Skeletal muscle satellite cell (primary cell): ENCODE measurements around the gene RPL9.
"Not testable (repeated sequence)": the region's sequence is repeated elsewhere in the genome, so short reads cannot be mapped to it uniquely, and the experiment has no call there.

ENCODE experiments used
- H3K27me3 ChIP-seq: 2 replicates; pipeline ENCODE4 v1.7.0; 2013; ENCODE audit warnings: low read length; ENCODE audit not compliant: control insufficient read depth, insufficient read depth
- H3K36me3 ChIP-seq: 2 replicates; pipeline ENCODE4 v1.7.0; 2013; ENCODE audit warnings: mild to moderate bottlenecking, control low read depth, low read length; ENCODE audit not compliant: insufficient read depth
- H3K4me1 ChIP-seq: 2 replicates; pipeline ENCODE4 v1.7.0; 2013; ENCODE audit warnings: low read length; ENCODE audit not compliant: control insufficient read depth, insufficient read depth
- H3K4me2 ChIP-seq: 2 replicates; pipeline ENCODE4 v1.7.0; 2013; ENCODE audit warnings: mild to moderate bottlenecking, low read length
- H3K4me3 ChIP-seq: 2 replicates; pipeline ENCODE4 v1.7.0; 2013; ENCODE audit warnings: low read length
- H3K9ac ChIP-seq: 2 replicates; pipeline ENCODE4 v1.7.0; 2013; ENCODE audit warnings: mild to moderate bottlenecking, low read depth, low read length, moderate library complexity
- H3K9me3 ChIP-seq: replicated peaks from 2 replicates; pipeline ENCODE4 v1.7.0; 2013; ENCODE audit warnings: mild to moderate bottlenecking, control low read depth, low read length

RPL9 gene

DNA sequence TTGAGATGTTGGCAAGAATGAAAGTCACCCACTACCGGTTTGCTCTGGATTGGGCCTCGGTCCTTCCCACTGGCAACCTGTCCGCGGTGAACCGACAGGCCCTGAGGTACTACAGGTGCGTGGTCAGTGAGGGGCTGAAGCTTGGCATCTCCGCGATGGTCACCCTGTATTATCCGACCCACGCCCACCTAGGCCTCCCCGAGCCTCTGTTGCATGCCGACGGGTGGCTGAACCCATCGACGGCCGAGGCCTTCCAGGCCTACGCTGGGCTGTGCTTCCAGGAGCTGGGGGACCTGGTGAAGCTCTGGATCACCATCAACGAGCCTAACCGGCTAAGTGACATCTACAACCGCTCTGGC, 12.3 kb downstream of the RPL9 start:
- peaks cover 16% of the 10 kb centered on the region for H3K36me3 ChIP-seq
- no peak overlapping the region for H3K9ac ChIP-seq
- H3K4me2 ChIP-seq = peak overlapping the region; percentile 74
- H3K4me3 ChIP-seq = no peak overlapping the region
- H3K9me3 ChIP-seq = no peaks in the 10 kb centered on the region
- peaks cover 5% of the 10 kb centered on the region for H3K4me1 ChIP-seq
- H3K27me3 ChIP-seq = no peaks in the 10 kb centered on the region

GRCh38 chr4:39442998-39443397, 15.7 kb downstream of the RPL9 start:
- Histone ChIP-seq H3K4me3 (no peak overlapping the region), H3K27me3 (peaks cover 13% of the 10 kb centered on the region), H3K4me2 (no peak overlapping the region), H3K9me3 (no peaks in the 10 kb centered on the region), H3K36me3 (no peaks in the 10 kb centered on the region), H3K4me1 (peaks cover 5% of the 10 kb centered on the region), H3K9ac (no peak overlapping the region)

DNA sequence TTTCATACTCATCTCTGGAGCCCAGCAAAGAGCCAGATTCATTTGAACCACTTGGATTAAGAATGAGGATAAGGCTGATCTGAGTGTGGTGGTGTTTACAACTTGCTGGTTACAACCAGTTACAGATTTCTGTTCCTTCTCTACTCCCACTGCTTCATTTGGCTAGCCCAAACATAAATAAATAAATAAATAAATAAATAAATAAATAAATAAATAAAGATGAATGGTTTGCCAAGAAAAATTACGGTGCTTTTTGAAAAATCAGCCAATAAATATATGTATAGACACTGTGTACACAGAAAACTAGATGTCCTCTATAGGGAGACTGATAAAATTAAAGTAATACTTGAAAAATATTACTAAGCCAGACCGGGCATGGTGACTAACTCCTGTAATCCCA, 17.1 kb downstream of the RPL9 start:
- H3K4me2 ChIP-seq = no peak overlapping the region
- no peaks in the 10 kb centered on the region for H3K9me3 ChIP-seq
- H3K27me3 ChIP-seq = peaks cover 24% of the 10 kb centered on the region
- H3K4me1 ChIP-seq = no peaks in the 10 kb centered on the region
- H3K4me3 ChIP-seq = no peak overlapping the region
- H3K36me3 ChIP-seq = no peaks in the 10 kb centered on the region
- H3K9ac ChIP-seq = no peak overlapping the region

DNA sequence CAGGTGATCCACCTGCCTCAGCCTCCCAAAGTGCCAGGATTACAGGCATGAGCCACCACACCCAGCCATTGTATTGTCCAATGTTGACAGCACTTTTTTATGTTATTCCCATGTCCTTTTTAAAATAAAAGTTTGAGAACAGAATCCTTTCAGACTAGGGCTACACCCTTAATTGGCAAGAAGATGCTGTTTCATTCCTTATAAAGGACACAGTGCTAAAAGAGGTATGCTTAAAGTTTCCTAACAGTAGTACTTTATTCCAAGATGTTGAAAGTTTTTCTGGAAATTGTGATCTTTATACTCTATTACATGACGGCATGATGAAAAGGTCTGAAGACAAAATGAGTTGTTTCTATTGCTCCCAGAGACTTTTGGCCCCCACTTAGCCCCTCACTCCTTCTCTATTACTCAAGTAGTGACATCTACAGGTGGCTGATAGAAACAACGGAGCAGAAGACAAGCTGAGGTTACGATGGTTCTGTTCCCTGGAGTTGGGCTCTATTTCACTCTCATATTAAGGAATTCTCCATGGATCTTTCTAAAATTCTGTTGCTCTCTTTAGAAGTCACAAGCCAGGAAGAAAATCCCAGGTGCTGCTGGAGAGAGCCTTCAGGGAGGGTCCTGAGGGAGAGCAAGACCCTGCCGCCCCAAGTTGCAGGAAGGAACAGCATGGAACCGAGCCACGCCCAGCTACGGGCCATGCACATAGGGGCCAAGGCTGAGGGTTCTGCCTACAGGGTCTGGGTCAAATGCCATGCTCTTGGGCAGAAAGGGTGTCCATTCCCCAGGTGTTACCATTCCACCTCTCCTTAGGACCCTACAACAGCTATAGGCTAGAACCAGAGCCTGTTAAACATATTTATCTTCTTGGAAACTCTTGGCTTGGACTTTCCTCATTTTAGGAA, 22.8 kb downstream of the RPL9 start:
- Histone ChIP-seq H3K4me2 (no peak overlapping the region), H3K9me3 (no peaks in the 10 kb centered on the region), H3K27me3 (peaks cover 34% of the 10 kb centered on the region), H3K4me1 (no peaks in the 10 kb centered on the region), H3K9ac (no peak overlapping the region), H3K36me3 (no peaks in the 10 kb centered on the region), H3K4me3 (no peak overlapping the region)

DNA sequence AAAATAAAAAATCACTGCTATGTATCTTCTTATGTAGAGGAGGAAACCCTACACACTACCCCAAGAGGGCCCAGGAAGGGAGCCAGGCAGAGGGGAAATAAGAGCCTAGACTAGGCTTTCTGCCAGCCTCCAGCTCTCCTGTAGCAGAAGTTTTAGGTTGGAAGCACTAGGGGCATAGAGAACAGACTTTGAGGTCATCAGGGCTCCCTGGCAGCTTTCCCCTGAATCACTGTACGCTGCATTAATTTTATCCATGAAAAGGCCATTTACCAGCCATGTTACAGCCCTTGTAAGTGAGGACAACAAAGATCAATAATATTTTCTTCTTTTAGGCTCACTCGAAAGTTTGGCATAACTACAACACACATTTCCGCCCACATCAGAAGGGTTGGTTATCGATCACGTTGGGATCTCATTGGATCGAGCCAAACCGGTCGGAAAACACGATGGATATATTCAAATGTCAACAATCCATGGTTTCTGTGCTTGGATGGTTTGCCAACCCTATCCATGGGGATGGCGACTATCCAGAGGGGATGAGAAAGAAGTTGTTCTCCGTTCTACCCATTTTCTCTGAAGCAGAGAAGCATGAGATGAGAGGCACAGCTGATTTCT, 24.7 kb downstream of the RPL9 start:
- no peak overlapping the region for H3K9ac ChIP-seq
- no peaks in the 10 kb centered on the region for H3K36me3 ChIP-seq
- no peak overlapping the region for H3K4me2 ChIP-seq
- no peaks in the 10 kb centered on the region for H3K9me3 ChIP-seq
- no peaks in the 10 kb centered on the region for H3K4me1 ChIP-seq
- peaks cover 35% of the 10 kb centered on the region for H3K27me3 ChIP-seq
- no peak overlapping the region for H3K4me3 ChIP-seq

DNA sequence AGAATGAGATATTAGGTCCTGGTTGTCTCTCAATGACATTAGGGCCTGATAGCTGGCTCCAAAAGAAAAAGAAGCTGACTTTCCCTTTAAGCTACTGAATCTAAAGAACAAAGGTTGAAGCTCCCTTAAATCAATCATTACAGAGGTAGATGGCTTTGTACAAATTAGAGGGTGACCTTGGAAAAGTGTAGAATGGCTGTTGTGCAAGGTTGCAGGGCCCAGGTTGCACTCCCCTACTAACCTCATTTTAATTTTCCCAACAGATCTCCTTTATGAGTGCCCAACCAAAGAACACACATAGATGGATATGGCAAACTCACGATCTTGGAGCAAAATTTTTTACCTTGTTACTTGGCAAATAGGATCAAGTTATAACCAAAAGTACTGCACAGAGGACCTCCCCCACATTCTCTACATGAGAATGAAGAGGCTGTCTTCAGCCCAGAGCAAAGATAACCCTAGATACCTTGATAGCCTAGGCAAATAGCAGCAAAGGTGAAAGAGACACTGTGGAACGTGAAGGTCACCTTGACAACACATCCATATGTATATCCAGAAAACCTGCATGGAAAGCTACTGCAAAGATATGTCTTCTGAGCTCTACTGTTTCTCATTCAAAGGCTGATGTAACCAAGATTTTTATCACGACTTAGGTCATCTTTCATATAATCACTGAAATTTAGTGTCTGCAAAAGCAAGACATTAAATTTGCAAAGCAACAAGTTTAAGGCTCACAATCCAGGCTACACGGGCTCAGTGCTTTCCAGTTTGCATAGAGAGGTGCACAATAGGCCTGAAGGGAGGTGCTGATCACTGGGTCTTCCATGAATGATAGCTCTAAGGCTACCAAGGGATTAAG, 29.0 kb downstream of the RPL9 start:
- H3K4me3 ChIP-seq = no peak overlapping the region
- no peak overlapping the region for H3K9ac ChIP-seq
- no peaks in the 10 kb centered on the region for H3K9me3 ChIP-seq
- H3K4me1 ChIP-seq = no peaks in the 10 kb centered on the region
- no peak overlapping the region for H3K4me2 ChIP-seq
- no peaks in the 10 kb centered on the region for H3K36me3 ChIP-seq
- peaks cover 5% of the 10 kb centered on the region for H3K27me3 ChIP-seq

DNA sequence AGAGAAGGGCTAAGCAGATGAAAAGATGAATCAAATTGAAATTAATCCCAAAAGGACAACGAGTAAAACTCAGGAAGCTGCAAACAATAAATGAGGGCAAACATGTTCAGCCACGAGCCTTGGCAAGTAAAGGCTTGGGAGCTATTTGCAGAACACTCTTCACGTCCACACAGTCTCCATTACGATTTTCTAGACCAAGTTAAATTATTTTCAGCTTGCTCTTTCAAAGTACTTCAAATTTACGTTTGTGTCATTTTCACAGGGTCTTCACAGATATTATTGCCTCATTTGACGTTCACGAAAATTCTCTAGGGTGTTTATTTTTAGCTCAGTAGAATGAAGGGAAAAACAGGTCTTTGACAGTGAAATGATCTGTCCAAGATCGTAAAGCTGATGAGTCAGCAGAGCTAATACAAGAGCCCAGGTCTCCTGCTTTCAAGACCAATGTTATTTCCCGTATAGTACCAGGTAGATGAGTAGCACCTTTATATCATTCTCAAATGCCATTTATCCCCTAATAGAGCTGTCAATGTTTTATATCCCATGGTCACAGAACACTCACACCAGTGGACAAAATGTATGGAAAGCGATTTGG, 31.1 kb downstream of the RPL9 start:
- H3K36me3 ChIP-seq = no peaks in the 10 kb centered on the region
- no peak overlapping the region for H3K4me3 ChIP-seq
- H3K9me3 ChIP-seq = no peaks in the 10 kb centered on the region
- peaks cover 5% of the 10 kb centered on the region for H3K27me3 ChIP-seq
- no peaks in the 10 kb centered on the region for H3K4me1 ChIP-seq
- H3K4me2 ChIP-seq = peak overlapping the region; percentile 7
- H3K9ac ChIP-seq = no peak overlapping the region

GRCh38 chr4:39426728-39427127, 32.0 kb downstream of the RPL9 start:
- Histone ChIP-seq H3K9ac (no peak overlapping the region), H3K9me3 (no peaks in the 10 kb centered on the region), H3K4me1 (no peaks in the 10 kb centered on the region), H3K4me2 (no peak overlapping the region), H3K4me3 (no peak overlapping the region), H3K36me3 (no peaks in the 10 kb centered on the region), H3K27me3 (peaks cover 5% of the 10 kb centered on the region)

- not testable (repeated sequence) for H3K9ac ChIP-seq, H3K4me2 ChIP-seq, H3K36me3 ChIP-seq
Measured at GRCh38 chr4:39425297-39425696, 33.4 kb downstream of the RPL9 start.

GRCh38 chr4:39422247-39422646, 36.5 kb downstream of the RPL9 start:
- no peaks in the 10 kb centered on the region for H3K4me1 ChIP-seq
- no peaks in the 10 kb centered on the region for H3K27me3 ChIP-seq
- no peak overlapping the region for H3K4me3 ChIP-seq
- H3K9me3 ChIP-seq = no peaks in the 10 kb centered on the region
- H3K4me2 ChIP-seq = no peak overlapping the region
- no peaks in the 10 kb centered on the region for H3K36me3 ChIP-seq
- no peak overlapping the region for H3K9ac ChIP-seq

More at GRCh38 chr4:39425297-39425696, 33.4 kb downstream of the RPL9 start:
- not testable (repeated sequence) for H3K9me3 ChIP-seq, H3K4me3 ChIP-seq, H3K27me3 ChIP-seq, H3K4me1 ChIP-seq

- Histone ChIP-seq H3K4me3 (no peak overlapping the region), H3K36me3 (no peaks in the 10 kb centered on the region), H3K4me1 (no peaks in the 10 kb centered on the region), H3K9me3 (no peaks in the 10 kb centered on the region), H3K9ac (no peak overlapping the region), H3K27me3 (no peaks in the 10 kb centered on the region), H3K4me2 (no peak overlapping the region)
Measured at GRCh38 chr4:39415678-39416283, 42.9 kb downstream of the RPL9 start.
